ENCODE results near the gene ELOVL5. TPM values are rescaled to one million over a fixed set of nuclear protein-coding genes. Genes with fewer than 3 reads are reported as not detected.

Gene ELOVL5
- total RNA-seq, 1 experiment from 2014 or later = 121 TPM

GRCh38 chr6:53284901-53285300 is 63.8 kb downstream of the ELOVL5 start:
- Histone ChIP-seq H3K18ac (ENCODE audit: insufficient read length, low read depth, low read length) (no peak overlapping the region), H3T11ph (ENCODE audit: low read length) (no peak overlapping the region), H3K79me2 (ENCODE audit: insufficient read depth, low read length) (no peaks in the 10 kb centered on the region), H2BK15ac (ENCODE audit: low read depth, low read length) (no peak overlapping the region), H3K4ac (ENCODE audit: low read depth, low read length) (no peak overlapping the region), H4K8ac (replicated peaks; ENCODE audit: insufficient read length, low read depth, low read length) (no peak overlapping the region), H3K56ac (ENCODE audit: insufficient read length, low read depth, low read length) (no peak overlapping the region), H3K9me3 (ENCODE audit: control insufficient read depth, low read depth, low read length) (no peaks in the 10 kb centered on the region), H4K20me1 (ENCODE audit: control insufficient read depth, insufficient read depth, insufficient read length) (no peaks in the 10 kb centered on the region), H2BK120ac (ENCODE audit: low read depth, low read length, poor library complexity, severe bottlenecking) (no peak overlapping the region), H2BK5ac (ENCODE audit: insufficient read length, low read length) (no peak overlapping the region), H3K14ac (ENCODE audit: insufficient read depth, low read length) (no peak overlapping the region), H3K79me1 (ENCODE audit: insufficient read depth, low read depth, low read length, poor library complexity, severe bottlenecking) (peaks cover 7% of the 10 kb centered on the region), H2BK20ac (ENCODE audit: low read depth, low read length, poor library complexity, severe bottlenecking) (no peak overlapping the region), H3K9ac (ENCODE audit: extremely low read depth, insufficient read length, low read length) (no peak overlapping the region), H2AFZ (ENCODE audit: low read length) (no peak overlapping the region), H3K27ac (ENCODE audit: insufficient read length, low read depth, low read length) (no peak overlapping the region), H3K27me3 (ENCODE audit: insufficient read depth, low read length) (no peaks in the 10 kb centered on the region), H3K23ac (ENCODE audit: insufficient read length, low read depth, low read length) (no peak overlapping the region), H3K4me2 (ENCODE audit: insufficient read depth, insufficient read length, low read length) (no peak overlapping the region), H3K4me1 (ENCODE audit: insufficient read depth, low read length) (no peaks in the 10 kb centered on the region), H4K5ac (ENCODE audit: insufficient read length, low read depth, low read length) (no peak overlapping the region), H3K23me2 (ENCODE audit: insufficient read length, low read depth, low read length, poor library complexity, severe bottlenecking) (no peaks in the 10 kb centered on the region), H4K91ac (ENCODE audit: insufficient read length, low read depth, low read length) (no peak overlapping the region), H2BK12ac (ENCODE audit: insufficient read length, low read depth, low read length) (no peak overlapping the region), H2AK5ac (ENCODE audit: insufficient read length, low read length) (no peak overlapping the region)
- Mint-ChIP-seq H3K4me3 (no peak overlapping the region), H3K27me3 (ENCODE audit: low read depth) (no peaks in the 10 kb centered on the region), H3K9me3 (no peaks in the 10 kb centered on the region), H3K4me1 (peaks cover 20 to 28% of the 10 kb centered on the region in 2 experiments), H3K36me3 (ENCODE audit: insufficient read depth in 1 of 3, low read depth in 3 of 3) (peaks cover 9 to 35% (median 21%) of the 10 kb centered on the region in 3 experiments; a peak in 6 of 7 replicates), H3K27ac (no peak overlapping the region)
- no peak for DNase-seq
- no CpG with 5 or more reads among the region's 4 CpGs for WGBS (ENCODE audit: extremely low coverage, insufficient read length, low lambda C conversion rate)
- TF ChIP-seq, protein P1, sequence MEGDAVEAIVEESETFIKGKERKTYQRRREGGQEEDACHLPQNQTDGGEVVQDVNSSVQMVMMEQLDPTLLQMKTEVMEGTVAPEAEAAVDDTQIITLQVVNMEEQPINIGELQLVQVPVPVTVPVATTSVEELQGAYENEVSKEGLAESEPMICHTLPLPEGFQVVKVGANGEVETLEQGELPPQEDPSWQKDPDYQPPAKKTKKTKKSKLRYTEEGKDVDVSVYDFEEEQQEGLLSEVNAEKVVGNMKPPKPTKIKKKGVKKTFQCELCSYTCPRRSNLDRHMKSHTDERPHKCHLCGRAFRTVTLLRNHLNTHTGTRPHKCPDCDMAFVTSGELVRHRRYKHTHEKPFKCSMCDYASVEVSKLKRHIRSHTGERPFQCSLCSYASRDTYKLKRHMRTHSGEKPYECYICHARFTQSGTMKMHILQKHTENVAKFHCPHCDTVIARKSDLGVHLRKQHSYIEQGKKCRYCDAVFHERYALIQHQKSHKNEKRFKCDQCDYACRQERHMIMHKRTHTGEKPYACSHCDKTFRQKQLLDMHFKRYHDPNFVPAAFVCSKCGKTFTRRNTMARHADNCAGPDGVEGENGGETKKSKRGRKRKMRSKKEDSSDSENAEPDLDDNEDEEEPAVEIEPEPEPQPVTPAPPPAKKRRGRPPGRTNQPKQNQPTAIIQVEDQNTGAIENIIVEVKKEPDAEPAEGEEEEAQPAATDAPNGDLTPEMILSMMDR (conservative IDR thresholded peaks at IDR 0.05) = no peak

All from H9 (cell line).